Superior temporal gyrus (tissue), 1 donor: ENCODE data around the gene CLEC4F.

Experiments
- DNase-seq: peaks from one replicate; pipeline ENCODE4 v3.0.0-alpha.2; 2016; ENCODE audit errors: extremely low spot score

CLEC4F gene, protein sequence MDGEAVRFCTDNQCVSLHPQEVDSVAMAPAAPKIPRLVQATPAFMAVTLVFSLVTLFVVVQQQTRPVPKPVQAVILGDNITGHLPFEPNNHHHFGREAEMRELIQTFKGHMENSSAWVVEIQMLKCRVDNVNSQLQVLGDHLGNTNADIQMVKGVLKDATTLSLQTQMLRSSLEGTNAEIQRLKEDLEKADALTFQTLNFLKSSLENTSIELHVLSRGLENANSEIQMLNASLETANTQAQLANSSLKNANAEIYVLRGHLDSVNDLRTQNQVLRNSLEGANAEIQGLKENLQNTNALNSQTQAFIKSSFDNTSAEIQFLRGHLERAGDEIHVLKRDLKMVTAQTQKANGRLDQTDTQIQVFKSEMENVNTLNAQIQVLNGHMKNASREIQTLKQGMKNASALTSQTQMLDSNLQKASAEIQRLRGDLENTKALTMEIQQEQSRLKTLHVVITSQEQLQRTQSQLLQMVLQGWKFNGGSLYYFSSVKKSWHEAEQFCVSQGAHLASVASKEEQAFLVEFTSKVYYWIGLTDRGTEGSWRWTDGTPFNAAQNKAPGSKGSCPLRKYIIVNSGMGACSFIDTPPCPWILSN

GRCh38 chr2:70820499-70820898, at the start of gene CLEC4F:
Gene CLEC4F (minus strand): TSS chr2:70820599. CDS start chr2:70820523, 76 bp downstream.
- no peak for DNase-seq

DNA sequence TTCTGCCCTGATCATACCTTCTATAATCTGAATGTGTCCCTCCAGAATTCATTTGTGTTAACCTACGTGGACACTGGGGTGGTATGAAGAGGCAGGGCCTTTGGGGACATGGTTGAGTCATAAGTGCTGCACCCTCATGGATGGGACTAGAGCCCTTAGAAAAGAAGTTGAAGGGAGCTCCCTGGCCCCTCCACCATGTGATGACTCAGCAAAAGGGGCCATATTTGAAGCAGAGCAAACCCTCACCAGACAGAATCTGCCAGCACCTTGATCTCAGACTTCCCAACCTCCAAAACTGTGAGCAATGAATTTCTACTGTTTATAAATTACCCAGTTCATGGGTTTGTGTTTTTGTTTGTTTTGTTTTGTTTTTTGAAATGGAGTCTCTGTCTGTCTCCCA, 48.6 kb upstream of the CLEC4F start:
- no peak for DNase-seq

DNA sequence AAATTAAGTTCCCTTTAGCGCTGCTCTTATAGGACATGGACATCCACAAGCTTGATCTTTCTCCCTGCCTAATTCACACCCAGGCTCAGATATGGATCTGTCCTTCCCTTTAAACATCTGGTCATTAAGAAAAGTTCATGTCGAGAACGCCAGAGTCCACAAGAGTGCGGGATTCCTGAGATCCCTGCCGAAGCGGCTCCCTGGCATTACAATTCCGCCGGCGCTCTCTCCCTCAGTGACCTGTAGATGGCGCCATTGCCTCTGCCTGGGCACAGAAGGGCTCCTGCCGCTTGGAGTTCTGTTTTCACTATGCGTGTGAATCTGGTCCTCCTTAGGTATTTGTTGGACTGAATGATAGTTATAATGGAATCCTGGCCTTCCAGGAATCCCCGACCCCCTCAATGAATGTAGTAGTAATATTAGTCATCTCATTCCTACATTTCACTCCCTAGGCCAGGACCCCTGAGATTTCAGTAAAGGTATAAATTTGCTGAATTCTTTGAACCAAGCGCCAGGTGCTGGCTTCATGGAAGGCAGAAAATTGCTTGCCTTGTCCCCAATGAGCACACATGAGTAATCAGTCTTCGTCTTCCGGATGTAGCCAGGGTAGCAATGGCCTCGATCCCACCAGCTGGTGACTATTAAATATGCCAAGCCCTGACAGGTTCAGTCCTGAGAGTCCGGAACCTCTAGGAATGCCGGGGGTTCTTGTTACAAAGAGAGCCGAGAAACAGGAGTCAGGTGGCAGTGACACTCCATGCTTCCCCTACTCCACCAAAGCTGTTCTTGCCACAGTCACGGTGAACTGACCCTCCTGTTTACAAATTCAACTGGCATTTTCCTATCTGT, 41.6 kb upstream of the CLEC4F start:
- DNase-seq: peak; percentile 86

DNA sequence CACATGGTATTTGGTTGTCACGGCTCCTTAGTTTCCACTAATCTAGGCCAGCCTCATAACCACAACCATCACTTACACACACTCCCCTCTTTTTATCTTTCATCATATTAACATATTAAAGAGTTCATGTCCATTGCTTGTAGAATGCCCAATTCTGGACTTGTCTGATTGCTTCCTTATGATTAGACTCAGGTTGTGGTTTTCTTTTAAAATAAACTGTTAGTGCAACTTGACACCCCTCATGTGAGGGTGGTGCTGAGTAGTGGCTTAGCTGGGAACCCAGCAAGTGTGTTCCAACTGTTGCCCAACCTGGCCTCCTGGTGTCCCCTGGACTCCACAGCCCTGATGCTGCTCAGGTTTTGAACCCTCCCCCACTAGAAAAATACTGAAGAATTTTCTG, 35.3 kb upstream of the CLEC4F start:
- DNase-seq: no peak

DNA sequence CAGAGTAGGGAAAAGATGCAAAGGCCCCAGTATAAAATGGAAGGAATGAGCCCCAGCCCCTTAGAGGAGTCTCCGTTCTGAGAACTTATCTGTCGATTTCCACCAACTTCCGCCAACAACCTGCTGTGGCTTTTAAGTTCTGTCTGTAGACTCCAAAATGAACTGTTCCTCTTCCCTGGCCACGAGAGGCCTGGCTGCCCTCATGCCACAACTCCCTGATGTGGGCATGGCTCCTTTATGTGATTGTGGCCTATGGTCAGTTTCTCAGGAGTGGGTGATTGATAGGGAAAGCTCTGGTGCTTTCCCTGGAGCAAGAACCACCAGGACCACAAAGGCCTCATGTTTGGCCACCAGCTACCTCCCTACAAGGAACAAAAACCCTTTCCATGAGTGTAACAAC, 34.0 kb upstream of the CLEC4F start:
- DNase-seq: no peak

- no peak for DNase-seq
Measured at GRCh38 chr2:70852824-70853223, 32.4 kb upstream of the CLEC4F start.

DNA sequence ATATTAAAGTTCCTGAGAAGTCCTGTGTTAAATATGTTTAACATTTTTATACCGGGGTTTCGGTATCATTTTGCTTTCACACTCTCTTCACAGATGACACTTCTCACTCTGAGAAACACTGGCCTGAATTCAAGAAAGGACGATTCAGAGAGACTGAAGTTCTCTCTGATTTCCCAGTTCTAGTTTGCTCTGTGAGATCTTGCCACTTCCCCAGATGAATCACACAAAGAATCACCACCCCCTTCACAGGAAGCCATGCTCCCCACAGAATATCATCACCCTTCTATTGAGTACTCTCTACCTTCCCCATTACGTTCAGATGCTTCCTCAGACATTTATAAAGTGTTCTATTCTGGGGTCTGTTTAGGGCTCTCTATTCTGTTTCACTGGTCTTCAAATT, 31.3 kb upstream of the CLEC4F start:
- DNase-seq: peak; percentile 26

DNA sequence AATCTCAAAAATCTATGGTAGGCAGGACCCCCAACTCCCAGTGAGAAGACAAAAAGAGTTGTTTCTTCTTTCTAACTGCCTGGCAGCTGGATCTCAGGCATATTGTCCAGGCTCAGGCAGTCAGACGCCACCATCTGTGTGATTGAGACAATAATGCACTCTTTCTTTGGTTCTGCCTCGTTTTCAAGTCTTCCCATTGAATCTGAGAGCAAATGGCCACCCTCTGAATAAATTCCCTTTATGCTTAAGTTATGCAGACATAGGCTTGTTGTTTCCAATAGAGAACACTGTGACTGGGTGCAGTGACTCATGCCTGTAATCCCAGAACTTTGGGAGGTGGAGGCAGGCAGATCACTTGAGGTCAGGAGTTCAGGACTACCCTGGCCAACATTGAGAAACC, 30.5 kb upstream of the CLEC4F start:
- peak; percentile 82 for DNase-seq

GRCh38 chr2:70842401-70842800, 22.0 kb upstream of the CLEC4F start:
- DNase-seq: no peak

DNA sequence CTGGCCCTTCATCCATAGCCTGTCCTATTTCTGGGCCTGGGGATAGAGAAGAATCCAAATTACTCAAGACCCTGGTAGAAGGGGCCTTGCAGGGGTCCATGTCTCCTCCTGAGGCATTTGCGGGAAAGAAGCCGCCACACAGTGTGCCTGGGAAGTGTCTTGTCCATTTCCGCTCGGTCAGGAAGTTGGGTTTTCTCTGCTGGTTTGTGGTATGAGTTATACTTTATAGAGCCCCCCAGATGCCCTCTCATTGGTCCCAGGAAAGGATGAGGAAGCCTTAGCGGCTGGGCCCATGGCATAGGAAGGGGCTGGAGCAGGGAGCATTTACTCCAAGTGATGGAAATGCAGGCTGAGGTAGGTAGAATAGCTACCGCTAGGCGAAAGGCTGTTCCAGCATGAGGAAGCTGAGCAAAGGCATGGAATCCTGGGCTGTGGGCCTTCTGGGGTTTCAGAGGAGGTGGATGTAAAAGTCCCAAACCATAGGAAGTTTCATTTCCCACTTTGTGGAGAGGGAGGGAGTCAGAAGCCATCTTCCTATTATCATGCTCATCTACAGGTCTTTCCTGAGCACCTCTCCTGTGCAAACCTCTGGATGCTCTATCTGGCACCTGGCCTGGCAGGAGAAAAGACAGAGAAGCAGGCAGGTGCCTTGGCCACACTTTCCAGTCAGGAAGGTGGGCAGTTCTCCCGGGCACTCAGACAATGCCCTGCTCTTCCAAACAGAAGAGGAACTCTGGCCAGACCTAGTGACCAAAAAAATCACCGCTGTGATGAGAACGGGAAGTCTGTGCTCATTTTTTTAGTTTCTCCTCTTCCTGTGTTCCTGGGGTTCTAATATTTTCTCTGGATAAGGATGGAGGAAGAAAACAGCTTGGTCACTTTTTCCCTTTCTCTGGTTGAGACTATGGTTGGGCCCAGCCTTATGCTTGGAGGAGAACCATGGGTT, 17.9 kb upstream of the CLEC4F start:
- no peak for DNase-seq

DNA sequence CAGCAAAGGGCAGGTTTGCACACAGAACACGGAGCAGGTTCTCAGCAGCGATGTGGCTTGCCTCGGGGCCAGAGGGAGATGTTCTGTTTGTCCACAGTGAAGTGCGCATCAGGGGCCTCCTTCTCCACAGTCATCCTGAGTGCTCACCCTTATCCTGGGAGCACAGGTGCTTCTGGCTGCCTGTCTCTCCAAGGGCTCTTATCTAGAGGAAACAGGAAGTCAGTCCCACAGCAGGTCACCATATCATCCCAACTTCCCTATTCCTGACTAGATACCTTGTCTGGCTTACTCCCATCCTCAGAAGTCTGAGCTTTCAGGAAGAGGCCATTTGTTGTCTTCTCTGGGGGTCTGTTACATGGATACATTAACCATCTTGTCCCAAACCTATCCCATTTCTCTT, 15.2 kb upstream of the CLEC4F start, which contains the start of gene CD207:
CD207 (minus strand) TSS at position 174 of the 400 bp plus-strand sequence; CDS start at position 134, 40 bp downstream.
- no peak for DNase-seq

- DNase-seq: no peak
Measured at GRCh38 chr2:70834881-70835280, 14.5 kb upstream of the CLEC4F start.

DNA sequence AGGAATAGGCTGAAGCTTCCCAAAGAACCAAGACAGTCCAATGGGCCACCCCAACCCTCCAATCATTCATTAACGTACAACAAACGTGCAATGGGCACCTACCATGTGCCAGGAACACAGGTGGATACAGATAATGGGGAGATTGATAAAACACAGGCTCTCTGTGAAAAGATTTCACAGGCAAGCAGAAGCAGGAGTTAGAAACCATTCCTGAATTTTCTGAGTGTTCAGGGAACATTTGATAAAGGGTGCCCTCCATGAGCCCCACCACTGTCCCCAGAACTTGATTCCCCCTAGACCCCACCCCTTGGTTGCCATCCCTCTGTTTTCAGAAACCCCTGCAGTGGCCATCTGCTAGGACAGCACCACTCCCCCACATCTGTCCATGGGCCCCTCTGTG, 13.7 kb upstream of the CLEC4F start:
- no peak for DNase-seq

GRCh38 chr2:70833246-70833645, 12.8 kb upstream of the CLEC4F start:
- no peak for DNase-seq

GRCh38 chr2:70832386-70832785, 12.0 kb upstream of the CLEC4F start:
- no peak for DNase-seq

GRCh38 chr2:70831861-70832260, 11.5 kb upstream of the CLEC4F start:
- no peak for DNase-seq

DNA sequence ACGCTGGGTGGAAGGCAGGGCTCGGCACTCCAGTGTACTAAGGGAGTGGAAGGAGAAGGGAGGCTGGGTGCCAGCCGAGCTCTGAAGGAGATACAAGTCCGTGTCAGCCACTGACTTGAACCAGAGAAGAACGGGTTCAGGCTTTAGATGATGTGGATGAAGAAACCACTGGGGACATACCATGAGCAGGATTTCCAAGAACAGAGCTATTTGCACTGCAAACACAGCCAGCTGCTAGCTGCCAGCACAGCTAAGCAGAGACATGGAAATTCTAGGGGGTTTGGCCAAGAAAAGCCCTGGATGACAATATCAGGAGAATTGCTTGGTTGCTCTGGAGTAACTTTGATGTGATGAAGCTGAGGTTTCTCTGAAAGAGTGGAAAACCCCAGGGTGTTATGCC, 10.0 kb upstream of the CLEC4F start:
- no peak for DNase-seq

DNA sequence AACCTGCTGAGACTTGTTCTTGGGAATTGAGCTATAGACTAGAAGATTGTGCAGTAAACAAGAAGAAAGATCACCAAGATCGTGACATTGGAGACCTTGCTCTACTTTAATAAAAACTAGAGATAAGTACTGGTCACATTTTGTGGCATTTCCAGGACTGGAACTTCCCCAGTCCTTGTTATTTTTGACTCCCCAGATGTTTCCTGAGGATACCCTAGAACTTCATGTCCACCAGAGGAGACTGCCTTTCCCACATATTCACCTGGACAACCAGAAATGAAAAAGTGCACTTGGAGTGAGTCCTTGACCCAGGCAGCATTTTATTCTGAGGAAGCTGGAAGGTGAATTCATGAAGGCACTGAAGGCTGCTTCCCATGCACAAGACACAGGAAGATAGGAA, 9.5 kb upstream of the CLEC4F start:
- DNase-seq: no peak

- no peak for DNase-seq
Measured at GRCh38 chr2:70828914-70829824, 8.8 kb upstream of the CLEC4F start.

GRCh38 chr2:70828115-70828514, 7.7 kb upstream of the CLEC4F start:
- no peak for DNase-seq
